GM15510 (cell line): ENCODE results near the gene PPP1R14D.

Experiments
- POLR2A ChIP-seq: IDR thresholded peaks from 3 replicates; pipeline ENCODE4 v1.6.1; 2011; ENCODE audit warnings: borderline replicate concordance; ENCODE audit not compliant: insufficient read length; ENCODE audit errors: extremely low read depth

PPP1R14D gene

GRCh38 chr15:40857601-40858341 is 29.3 kb upstream of the PPP1R14D start:
- TF ChIP-seq POLR2A, result no peak

- no peak for TF ChIP-seq POLR2A
These were observed 28.2 kb upstream of the PPP1R14D start for GRCh38 chr15:40856746-40857145.

GRCh38 chr15:40855706-40856234 is 27.3 kb upstream of the PPP1R14D start:
- TF ChIP-seq POLR2A, result no peak

- TF ChIP-seq POLR2A, result no peak
These were observed 25.7 kb upstream of the PPP1R14D start for GRCh38 chr15:40854161-40854560.

- TF ChIP-seq POLR2A, result no peak
These were observed 24.9 kb upstream of the PPP1R14D start for GRCh38 chr15:40853241-40853890.

GRCh38 chr15:40852529-40852928 is 24.0 kb upstream of the PPP1R14D start:
- no peak for TF ChIP-seq POLR2A

- TF ChIP-seq POLR2A, result no peak
These were observed 22.1 kb upstream of the PPP1R14D start for GRCh38 chr15:40850576-40851112.

GRCh38 chr15:40847223-40847961 is 18.9 kb upstream of the PPP1R14D start:
- TF ChIP-seq POLR2A, result no peak

GRCh38 chr15:40846841-40847222 is 18.3 kb upstream of the PPP1R14D start:
- no peak for TF ChIP-seq POLR2A

- no peak for TF ChIP-seq POLR2A
These were observed 17.2 kb upstream of the PPP1R14D start for GRCh38 chr15:40845511-40846284.

GRCh38 chr15:40845036-40845435 is 16.5 kb upstream of the PPP1R14D start:
- TF ChIP-seq POLR2A, result no peak

- no peak for TF ChIP-seq POLR2A
These were observed 16.2 kb upstream of the PPP1R14D start for GRCh38 chr15:40844696-40845030.

- no peak for TF ChIP-seq POLR2A
These were observed 15.6 kb upstream of the PPP1R14D start, which contains the start of gene SPINT1 for GRCh38 chr15:40843885-40844695. TSS of gene SPINT1 (plus strand) at chr15:40844048. CDS start at chr15:40844555, 507 bp downstream.
